C4-2B (cell line): ENCODE measurements around the gene ZNF71.

ENCODE experiments used
- CTCF ChIP-seq: fragments of 450-650 bp; conservative IDR thresholded peaks from 2 replicates; pipeline ENCODE4 v1.5.1; 2017; ENCODE audit warnings: mild to moderate bottlenecking
- ZFX ChIP-seq: fragments of 450-650 bp; IDR thresholded peaks from 2 replicates; pipeline ENCODE4 v1.6.1; 2017

- TF ChIP-seq CTCF (no peak), ZFX (no peak)
Observed at GRCh38 chr19:56603829-56604228, 8.7 kb downstream of the ZNF71 start.
